GM23338 (cell line): Measurements from ENCODE around the gene CCDC124. TPM values are rescaled to one million over a fixed set of nuclear protein-coding genes. Genes with fewer than 3 reads are reported as not detected.

Experiments used
- ATAC-seq: fragments of 200-7000 bp; cut with Tn5 transposase; 3 replicates; pipeline ENCODE4 v1.9.1; 2020
- DNase-seq: peaks from one replicate; pipeline ENCODE4 v3.0.0-alpha.2; 2015; ENCODE audit warnings: low spot score
- H2AFZ ChIP-seq: fragments of 200-600 bp; sonication (generic); 2 replicates; pipeline ENCODE4 v1.8.0; 2016; ENCODE audit warnings: antibody characterized with exemption, mild to moderate bottlenecking, moderate library complexity
- H3F3A ChIP-seq: fragments of 200-600 bp; sonication (generic); replicated peaks from 2 replicates; pipeline ENCODE4 v1.8.0; 2017; ENCODE audit warnings: antibody characterized with exemption, mixed run types, low read depth
- H3K27ac ChIP-seq: fragments of 200-600 bp; sonication (generic); 2 replicates; pipeline ENCODE4 v1.6.1; 2016; ENCODE audit warnings: low read depth
- H3K27me3 ChIP-seq: fragments of 200-600 bp; sonication (generic); 2 replicates; pipeline ENCODE4 v1.8.0; 2016; ENCODE audit warnings: mild to moderate bottlenecking, mixed run types, moderate library complexity; ENCODE audit not compliant: insufficient read depth
- H3K36me3 ChIP-seq: fragments of 200-600 bp; sonication (generic); 2 replicates; pipeline ENCODE4 v1.8.0; 2016; ENCODE audit warnings: mild to moderate bottlenecking; ENCODE audit not compliant: insufficient read depth
- H3K4me1 ChIP-seq: fragments of 200-600 bp; sonication (generic); 2 replicates; pipeline ENCODE4 v1.8.0; 2016; ENCODE audit warnings: mild to moderate bottlenecking, moderate library complexity; ENCODE audit not compliant: insufficient read depth
- H3K4me2 ChIP-seq: fragments of 200-600 bp; sonication (generic); 2 replicates; pipeline ENCODE4 v1.7.1; 2017; ENCODE audit warnings: mixed run types
- H3K4me3 ChIP-seq: fragments of 200-600 bp; sonication (generic); 2 replicates; pipeline ENCODE4 v1.6.1; 2016; ENCODE audit warnings: mixed run types
- H3K79me2 ChIP-seq: fragments of 200-600 bp; sonication (generic); replicated peaks from 2 replicates; pipeline ENCODE4 v1.8.0; 2017; ENCODE audit warnings: mild to moderate bottlenecking; ENCODE audit not compliant: insufficient read depth
- H3K9me2 ChIP-seq: fragments of 200-600 bp; sonication (generic); 2 replicates; pipeline ENCODE4 v1.8.0; 2017; ENCODE audit not compliant: insufficient read depth
- H4K20me1 ChIP-seq: fragments of 200-600 bp; sonication (generic); replicated peaks from 2 replicates; pipeline ENCODE4 v1.8.0; 2017; ENCODE audit warnings: mild to moderate bottlenecking; ENCODE audit not compliant: insufficient read depth
- H3K27ac Mint-ChIP-seq: 2 replicates; pipeline ENCODE4 v1.8.0; 2020; ENCODE audit warnings: inconsistent platforms, mild to moderate bottlenecking, moderate library complexity, mixed read lengths
- H3K27me3 Mint-ChIP-seq: 3 replicates; pipeline ENCODE4 v1.8.0; 2022; ENCODE audit warnings: low read depth, mild to moderate bottlenecking, moderate library complexity, mixed read lengths, inconsistent platforms; ENCODE audit not compliant: insufficient read depth, poor library complexity
- H3K36me3 Mint-ChIP-seq: 3 replicates; pipeline ENCODE4 v1.8.0; 2021; ENCODE audit warnings: low read depth, mild to moderate bottlenecking, inconsistent platforms, moderate library complexity, mixed read lengths
- H3K4me1 Mint-ChIP-seq: 3 replicates; pipeline ENCODE4 v1.8.0; 2020; ENCODE audit warnings: mild to moderate bottlenecking, inconsistent platforms, mixed read lengths
- H3K4me3 Mint-ChIP-seq: 3 replicates; pipeline ENCODE4 v1.8.0; 2021; ENCODE audit warnings: moderate library complexity, mild to moderate bottlenecking, inconsistent platforms, mixed read lengths
- H3K9me3 Mint-ChIP-seq: 3 replicates; pipeline ENCODE4 v1.8.0; 2020; ENCODE audit warnings: moderate library complexity, mild to moderate bottlenecking, inconsistent platforms, mixed read lengths
- CREB1 ChIP-seq: fragments of 250-450 bp; sonication (Bioruptor Pico); IDR thresholded peaks from 2 replicates; pipeline ENCODE4 v1.5.0; 2020; ENCODE audit warnings: low read depth, mild to moderate bottlenecking, moderate library complexity
- EZH2 ChIP-seq: fragments of 200-600 bp; sonication (generic); IDR thresholded peaks from one replicate; pipeline ENCODE4 v1.8.0; 2017; ENCODE audit warnings: antibody characterized with exemption, mild to moderate bottlenecking, low read depth; ENCODE audit not compliant: unreplicated experiment
- EZH2phosphoT487 ChIP-seq: fragments of 200-600 bp; sonication (generic); IDR thresholded peaks from one replicate; pipeline ENCODE4 v1.8.1; 2018; ENCODE audit warnings: antibody characterized with exemption; ENCODE audit not compliant: unreplicated experiment
- JUNB ChIP-seq: IDR thresholded peaks from one replicate; pipeline ENCODE4 v1.6.1; 2016; ENCODE audit warnings: antibody characterized with exemption; ENCODE audit not compliant: unreplicated experiment
- NANOG ChIP-seq: IDR thresholded peaks from 2 replicates; pipeline ENCODE4 v1.6.1; 2016; ENCODE audit warnings: antibody characterized with exemption, borderline replicate concordance
- POLR2AphosphoS5 ChIP-seq: IDR thresholded peaks from 2 replicates; pipeline ENCODE4 v1.6.1; 2016; ENCODE audit warnings: antibody characterized with exemption, low read depth
- STAT1 ChIP-seq: IDR thresholded peaks from one replicate; pipeline ENCODE4 v1.6.1; 2016; ENCODE audit warnings: antibody characterized with exemption; ENCODE audit not compliant: unreplicated experiment
- ZNF114 ChIP-seq: fragments of 250-450 bp; sonication (Bioruptor Pico); IDR thresholded peaks from 2 replicates; pipeline ENCODE4 v1.5.0; 2020; ENCODE audit warnings: mild to moderate bottlenecking, moderate library complexity
- ZNF331 ChIP-seq: fragments of 250-450 bp; sonication (Bioruptor Pico); IDR thresholded peaks from 2 replicates; pipeline ENCODE4 v1.5.0; 2020; ENCODE audit warnings: low read depth, mild to moderate bottlenecking, moderate library complexity
- ZNF462 ChIP-seq: fragments of 250-450 bp; sonication (Bioruptor Pico); IDR thresholded peaks from 2 replicates; pipeline ENCODE4 v1.5.0; 2020; ENCODE audit warnings: mild to moderate bottlenecking, moderate library complexity
- polyA plus RNA-seq: library from polyadenylated mRNA; unstranded; fragments of >200 nt; fragmentation: Nextera tagmentation; extraction: Ambion mirVana; gene quantifications from 2 replicates; pipeline ENCODE4 v1.2.1, GENCODE V29; 2016
- total RNA-seq: library from RNA; depleted of rRNA; stranded (reverse); fragments of >200 nt; shearing (Covaris generic); gene quantifications from 2 replicates; pipeline ENCODE4 v1.2.3, GENCODE V29; 2014
- TF ChIP-seq, protein P1 (sequence below): IDR thresholded peaks from 2 replicates; pipeline ENCODE4 v1.6.1; 2016; ENCODE audit warnings: antibody characterized with exemption
- TF ChIP-seq, protein P2 (sequence below): IDR thresholded peaks from one replicate; pipeline ENCODE4 v1.6.1; 2018; ENCODE audit warnings: antibody characterized with exemption; ENCODE audit not compliant: unreplicated experiment

Gene CCDC124
- total and polyA plus RNA-seq, 2 experiments from 2014 or later, result 56.0 to 182 TPM

DNA sequence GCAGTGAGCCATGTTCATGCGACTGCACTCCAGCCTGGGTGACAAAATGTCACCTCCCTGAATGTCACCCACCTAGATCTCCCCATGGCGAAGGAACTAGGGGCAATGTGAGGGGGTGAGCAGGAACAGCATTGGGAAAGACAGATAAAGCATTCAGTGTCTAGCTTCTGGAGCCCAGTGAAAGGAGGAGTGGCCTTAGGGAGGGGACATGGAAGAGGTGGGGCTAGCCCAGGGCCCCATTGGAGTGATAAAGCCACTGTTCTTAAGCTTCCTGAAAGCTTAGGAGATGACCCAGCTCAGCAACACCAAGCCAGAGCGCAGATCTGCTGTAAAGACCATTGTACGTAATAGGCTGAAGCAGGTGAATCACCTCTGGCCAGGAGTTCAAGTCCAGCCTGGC lies 21.1 kb downstream of the CCDC124 start:
- Histone ChIP-seq H3K9me2 (no peaks in the 10 kb centered on the region), H3K36me3 (no peaks in the 10 kb centered on the region), H2AFZ (no peak overlapping the region), H3K4me3 (no peak overlapping the region), H3K4me2 (peak overlapping the region; percentile 94; the same call in 1 of the 2 replicates), H3K27ac (no peak overlapping the region), H4K20me1 (no peaks in the 10 kb centered on the region), H3K27me3 (peaks cover 57% of the 10 kb centered on the region), H3K4me1 (peaks cover 27% of the 10 kb centered on the region; the same call in 1 of the 2 replicates), H3K79me2 (no peaks in the 10 kb centered on the region), H3F3A (peaks cover 21% of the 10 kb centered on the region)
- TF ChIP-seq STAT1, result no peak
- no peak for TF ChIP-seq EZH2phosphoT487
- no peak for TF ChIP-seq NANOG
- TF ChIP-seq CREB1 (CRISPR knock-in tag), result no peak
- Mint-ChIP-seq H3K4me3 (no peak overlapping the region), H3K9me3 (no peaks in the 10 kb centered on the region), H3K4me1 (peaks cover 27% of the 10 kb centered on the region), H3K27me3 (peaks cover 57% of the 10 kb centered on the region), H3K27ac (no peak overlapping the region), H3K36me3 (no peaks in the 10 kb centered on the region)
- DNase-seq, result no peak
- no peak for ATAC-seq

GRCh38 chr19:17954401-17954800 lies 21.6 kb downstream of the CCDC124 start:
- Histone ChIP-seq H3K27ac (no peak overlapping the region), H3K27me3 (peaks cover 52% of the 10 kb centered on the region), H3K4me1 (peaks cover 21% of the 10 kb centered on the region; the same call in 1 of the 2 replicates), H3K9me2 (no peaks in the 10 kb centered on the region), H3F3A (peaks cover 17% of the 10 kb centered on the region), H4K20me1 (no peaks in the 10 kb centered on the region), H3K4me2 (no peak overlapping the region), H3K79me2 (no peaks in the 10 kb centered on the region), H3K36me3 (no peaks in the 10 kb centered on the region), H2AFZ (no peak overlapping the region), H3K4me3 (no peak overlapping the region)
- peaks cover 24% of the 10 kb centered on the region for H3K4me1 Mint-ChIP-seq
- H3K36me3 Mint-ChIP-seq, result no peaks in the 10 kb centered on the region
- H3K27me3 Mint-ChIP-seq, result peaks cover 51% of the 10 kb centered on the region
- H3K27ac Mint-ChIP-seq, result no peak overlapping the region
- DNase-seq (no peak), ATAC-seq (no peak)
- no peak overlapping the region for H3K4me3 Mint-ChIP-seq
- H3K9me3 Mint-ChIP-seq, result no peaks in the 10 kb centered on the region
- TF ChIP-seq EZH2phosphoT487 (no peak), ZNF462 (CRISPR knock-in tag) (no peak), POLR2AphosphoS5 (no peak), ZNF331 (no peak), ZNF114 (CRISPR knock-in tag) (no peak), EZH2 (no peak), JUNB (no peak), CREB1 (CRISPR knock-in tag) (no peak), STAT1 (no peak)
- TF ChIP-seq, protein P1, sequence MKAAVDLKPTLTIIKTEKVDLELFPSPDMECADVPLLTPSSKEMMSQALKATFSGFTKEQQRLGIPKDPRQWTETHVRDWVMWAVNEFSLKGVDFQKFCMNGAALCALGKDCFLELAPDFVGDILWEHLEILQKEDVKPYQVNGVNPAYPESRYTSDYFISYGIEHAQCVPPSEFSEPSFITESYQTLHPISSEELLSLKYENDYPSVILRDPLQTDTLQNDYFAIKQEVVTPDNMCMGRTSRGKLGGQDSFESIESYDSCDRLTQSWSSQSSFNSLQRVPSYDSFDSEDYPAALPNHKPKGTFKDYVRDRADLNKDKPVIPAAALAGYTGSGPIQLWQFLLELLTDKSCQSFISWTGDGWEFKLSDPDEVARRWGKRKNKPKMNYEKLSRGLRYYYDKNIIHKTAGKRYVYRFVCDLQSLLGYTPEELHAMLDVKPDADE, result no peak
- TF ChIP-seq, protein P2, sequence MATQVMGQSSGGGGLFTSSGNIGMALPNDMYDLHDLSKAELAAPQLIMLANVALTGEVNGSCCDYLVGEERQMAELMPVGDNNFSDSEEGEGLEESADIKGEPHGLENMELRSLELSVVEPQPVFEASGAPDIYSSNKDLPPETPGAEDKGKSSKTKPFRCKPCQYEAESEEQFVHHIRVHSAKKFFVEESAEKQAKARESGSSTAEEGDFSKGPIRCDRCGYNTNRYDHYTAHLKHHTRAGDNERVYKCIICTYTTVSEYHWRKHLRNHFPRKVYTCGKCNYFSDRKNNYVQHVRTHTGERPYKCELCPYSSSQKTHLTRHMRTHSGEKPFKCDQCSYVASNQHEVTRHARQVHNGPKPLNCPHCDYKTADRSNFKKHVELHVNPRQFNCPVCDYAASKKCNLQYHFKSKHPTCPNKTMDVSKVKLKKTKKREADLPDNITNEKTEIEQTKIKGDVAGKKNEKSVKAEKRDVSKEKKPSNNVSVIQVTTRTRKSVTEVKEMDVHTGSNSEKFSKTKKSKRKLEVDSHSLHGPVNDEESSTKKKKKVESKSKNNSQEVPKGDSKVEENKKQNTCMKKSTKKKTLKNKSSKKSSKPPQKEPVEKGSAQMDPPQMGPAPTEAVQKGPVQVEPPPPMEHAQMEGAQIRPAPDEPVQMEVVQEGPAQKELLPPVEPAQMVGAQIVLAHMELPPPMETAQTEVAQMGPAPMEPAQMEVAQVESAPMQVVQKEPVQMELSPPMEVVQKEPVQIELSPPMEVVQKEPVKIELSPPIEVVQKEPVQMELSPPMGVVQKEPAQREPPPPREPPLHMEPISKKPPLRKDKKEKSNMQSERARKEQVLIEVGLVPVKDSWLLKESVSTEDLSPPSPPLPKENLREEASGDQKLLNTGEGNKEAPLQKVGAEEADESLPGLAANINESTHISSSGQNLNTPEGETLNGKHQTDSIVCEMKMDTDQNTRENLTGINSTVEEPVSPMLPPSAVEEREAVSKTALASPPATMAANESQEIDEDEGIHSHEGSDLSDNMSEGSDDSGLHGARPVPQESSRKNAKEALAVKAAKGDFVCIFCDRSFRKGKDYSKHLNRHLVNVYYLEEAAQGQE, result no peak
